GM23338 (cell line): ENCODE measurements around the gene TCERG1L.

Source experiments
- CTCF ChIP-seq, 2 experiments: fragments of 200-600 bp in 1 of 2; sonication (generic) in 1 of 2; conservative IDR thresholded peaks; 2 replicates each; pipeline versions ENCODE4 v1.5.1 to v1.6.1; 2016 to 2017; ENCODE audit warnings: antibody characterized with exemption in 2 of 2, low read depth in 2 of 2, mild to moderate bottlenecking in 2 of 2, moderate library complexity in 1 of 2
- EZH2 ChIP-seq: fragments of 200-600 bp; sonication (generic); IDR thresholded peaks from one replicate; pipeline ENCODE4 v1.8.0; 2017; ENCODE audit warnings: antibody characterized with exemption, mild to moderate bottlenecking, low read depth; ENCODE audit not compliant: unreplicated experiment
- POLR2AphosphoS5 ChIP-seq: IDR thresholded peaks from 2 replicates; pipeline ENCODE4 v1.6.1; 2016; ENCODE audit warnings: antibody characterized with exemption, low read depth
- ZNF114 ChIP-seq: fragments of 250-450 bp; sonication (Bioruptor Pico); IDR thresholded peaks from 2 replicates; pipeline ENCODE4 v1.5.0; 2020; ENCODE audit warnings: mild to moderate bottlenecking, moderate library complexity

GRCh38 chr10:131155876-131156230, 155.7 kb downstream of the TCERG1L start:
- TF ChIP-seq ZNF114 (CRISPR knock-in tag) (no peak), CTCF (conservative IDR thresholded peaks at IDR 0.05; ENCODE audit: low read depth in 2 of 2) (no peak), EZH2 (no peak), POLR2AphosphoS5 (no peak)
